Effector CD8-positive, alpha-beta T cell (primary cell): Measurements from ENCODE around the gene MTMR10.

Source experiments
- DNase-seq: peaks from one replicate; lab custom pipeline; 2025; lab: John Stamatoyannopoulos, UW
- total RNA-seq, 4 experiments: gene quantifications; one replicate each; lab custom pipeline; 2026; lab: John Stamatoyannopoulos, UW

Gene MTMR10
- 35.0 to 63.4 (median 54.8) reads per million in 4 experiments for total RNA-seq

- DNase-seq = peak; percentile 46
These were observed at the start of gene MTMR10 for GRCh38 chr15:30991255-30992235. MTMR10 (minus strand) TSS chr15:30991628; CDS start chr15:30991506, 122 bp downstream.

- DNase-seq = no peak
These were observed 49.2 kb upstream of the MTMR10 start for GRCh38 chr15:31040611-31041010.

DNA sequence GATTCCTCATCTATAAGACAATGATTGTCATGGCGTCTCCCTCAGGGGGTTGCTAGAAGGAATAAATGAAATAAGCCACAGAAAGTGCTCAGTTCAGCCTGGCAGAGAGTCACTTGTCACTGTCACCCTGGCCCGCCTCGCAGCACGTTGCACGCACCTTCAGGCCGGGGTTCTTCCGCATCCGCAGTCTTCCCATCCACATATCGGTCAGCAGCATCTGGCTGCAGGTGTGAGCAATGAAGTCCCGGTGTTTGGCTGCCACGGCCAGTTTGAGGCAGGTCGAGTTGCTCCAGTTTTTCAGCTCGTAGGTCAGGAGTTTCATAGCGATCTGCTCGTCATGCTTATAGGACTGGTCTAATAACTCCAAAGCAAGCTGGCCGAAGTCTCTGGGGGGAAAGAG, 48.5 kb upstream of the MTMR10 start:
- no peak for DNase-seq

DNA sequence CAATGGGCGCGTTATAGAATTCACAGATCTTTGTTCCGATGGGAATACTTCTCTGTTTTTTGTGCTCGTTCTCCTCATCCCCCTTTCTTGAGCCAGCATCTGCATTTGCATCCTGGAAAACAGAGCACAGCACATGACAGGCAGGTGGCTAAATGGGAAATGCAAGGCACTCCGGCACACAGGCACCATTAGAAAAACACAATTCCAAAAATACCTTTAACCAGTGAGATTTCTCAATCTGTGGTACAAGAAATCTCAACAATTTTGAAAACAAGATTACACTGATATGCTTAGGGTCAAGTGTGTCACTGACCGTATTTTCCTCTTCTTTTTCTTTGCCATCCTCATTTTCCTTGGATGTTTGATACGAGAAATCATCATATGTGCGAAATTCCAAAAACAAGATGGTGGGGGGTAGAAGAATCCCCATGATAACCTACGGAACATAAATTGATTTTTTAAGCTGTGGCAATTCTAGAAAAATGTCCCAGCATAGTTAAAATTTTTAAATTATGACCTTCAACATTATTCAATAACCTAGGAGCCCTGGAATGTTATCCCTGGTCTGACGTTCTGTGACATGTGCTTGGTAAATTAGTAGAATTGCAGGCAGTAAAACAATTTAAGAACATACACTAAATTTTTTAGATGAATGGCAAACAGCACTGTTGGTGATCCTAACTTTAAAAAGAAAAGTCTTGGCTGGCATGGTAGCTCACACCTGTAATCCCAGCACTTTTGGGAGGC, 46.5 kb upstream of the MTMR10 start:
- no peak for DNase-seq

DNA sequence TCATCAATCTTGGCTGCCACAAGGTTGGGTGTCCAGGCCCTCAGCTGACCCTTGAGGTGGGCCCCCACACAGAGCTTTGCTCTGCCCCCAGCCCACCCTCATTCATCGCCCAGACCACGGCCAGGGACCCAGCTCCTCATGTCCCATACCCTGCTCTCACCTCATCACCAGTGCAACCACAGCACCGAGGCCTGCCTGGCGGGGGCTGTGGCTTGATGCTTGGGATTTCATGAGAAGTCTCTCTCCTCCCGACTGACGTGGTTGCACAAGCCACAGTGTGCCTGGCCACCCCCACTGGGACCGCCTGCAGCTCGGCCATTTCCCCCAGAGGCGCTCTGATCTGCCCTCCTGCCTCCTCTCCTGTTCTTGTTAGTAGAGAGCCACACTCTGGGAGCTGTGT, 45.4 kb upstream of the MTMR10 start:
- DNase-seq = no peak

DNA sequence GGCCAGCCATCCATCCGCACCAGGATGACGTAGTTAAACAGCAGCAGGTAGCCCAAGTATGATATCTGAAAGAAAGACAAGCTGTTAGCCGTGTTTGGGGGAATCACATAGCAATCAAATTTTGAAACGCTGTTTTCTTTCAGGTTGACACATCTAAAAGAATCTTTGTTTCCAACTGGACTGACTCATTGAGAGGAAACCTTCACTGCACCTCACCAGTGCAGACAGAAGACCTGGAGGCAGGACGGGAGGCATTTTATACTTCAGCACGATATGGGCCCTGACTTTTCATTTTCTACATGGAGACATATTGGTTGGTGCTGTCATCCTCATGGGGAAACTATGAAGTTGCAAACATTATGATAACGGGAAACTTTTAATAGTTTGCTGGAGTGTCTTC, 44.2 kb upstream of the MTMR10 start:
- no peak for DNase-seq

DNA sequence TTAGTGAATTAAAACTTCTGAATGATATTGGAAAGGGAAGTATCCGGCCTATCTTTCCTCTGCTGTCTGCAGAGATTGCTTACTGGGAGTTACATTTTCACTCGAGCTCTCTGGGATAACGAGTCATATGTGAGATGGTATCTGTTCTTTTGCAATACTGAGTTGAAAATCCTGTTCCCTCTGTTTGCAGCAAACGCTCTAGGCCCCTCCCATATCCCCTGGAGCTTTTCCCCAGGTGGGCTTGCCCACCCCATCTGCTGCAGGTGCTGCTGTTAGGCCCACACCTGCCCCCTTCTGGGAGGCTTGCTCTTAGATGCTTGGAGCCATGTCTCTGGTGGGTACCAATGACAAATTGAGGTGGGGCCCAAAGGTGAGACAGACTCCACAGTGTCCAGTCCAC, 42.7 kb upstream of the MTMR10 start:
- no peak for DNase-seq

DNA sequence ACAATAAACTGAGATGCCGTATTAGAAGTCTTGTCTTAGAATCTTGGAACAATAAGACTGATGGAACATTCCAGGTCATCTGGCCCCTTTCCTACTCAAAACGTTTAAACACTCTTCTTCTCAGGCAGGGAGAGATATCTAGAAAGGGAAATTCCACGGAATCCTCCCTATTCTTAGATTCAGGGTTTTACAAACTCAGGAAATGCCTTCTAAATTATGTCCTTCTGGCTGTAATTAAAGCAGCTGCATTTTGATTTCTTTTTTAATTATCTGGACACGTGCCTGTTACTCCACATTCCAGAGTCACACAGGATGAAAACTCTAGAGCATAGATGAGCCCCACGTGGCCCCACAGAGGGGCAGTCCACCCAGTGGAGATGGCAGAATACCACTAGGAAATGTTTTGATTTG, 41.5 kb upstream of the MTMR10 start:
- DNase-seq = no peak

GRCh38 chr15:31031471-31032067, 40.1 kb upstream of the MTMR10 start:
- no peak for DNase-seq

- no peak for DNase-seq
These were observed 36.6 kb upstream of the MTMR10 start for GRCh38 chr15:31027910-31028578.

- DNase-seq = no peak
These were observed 34.6 kb upstream of the MTMR10 start for GRCh38 chr15:31025996-31026395.

- no peak for DNase-seq
These were observed 33.6 kb upstream of the MTMR10 start for GRCh38 chr15:31024979-31025378.

DNA sequence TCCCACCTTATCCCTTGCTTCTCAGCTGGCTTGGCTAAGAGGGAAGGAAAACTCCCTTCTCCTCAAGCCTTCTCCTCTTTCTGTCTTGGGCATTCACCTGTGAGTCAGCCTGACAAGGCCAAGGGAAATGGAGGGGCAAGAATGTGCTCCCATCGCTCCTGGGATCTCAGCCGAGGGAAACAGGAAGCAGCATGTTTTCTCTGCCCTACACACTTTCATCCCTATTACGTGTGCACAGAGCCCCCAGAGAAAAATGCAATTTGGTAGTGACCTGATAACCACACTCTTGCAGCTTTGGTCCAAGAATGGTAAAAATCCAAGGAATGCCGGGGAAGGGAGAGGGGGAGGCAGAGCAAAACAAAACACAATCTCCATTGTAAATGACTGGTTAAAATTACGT, 32.9 kb upstream of the MTMR10 start:
- DNase-seq = no peak

DNA sequence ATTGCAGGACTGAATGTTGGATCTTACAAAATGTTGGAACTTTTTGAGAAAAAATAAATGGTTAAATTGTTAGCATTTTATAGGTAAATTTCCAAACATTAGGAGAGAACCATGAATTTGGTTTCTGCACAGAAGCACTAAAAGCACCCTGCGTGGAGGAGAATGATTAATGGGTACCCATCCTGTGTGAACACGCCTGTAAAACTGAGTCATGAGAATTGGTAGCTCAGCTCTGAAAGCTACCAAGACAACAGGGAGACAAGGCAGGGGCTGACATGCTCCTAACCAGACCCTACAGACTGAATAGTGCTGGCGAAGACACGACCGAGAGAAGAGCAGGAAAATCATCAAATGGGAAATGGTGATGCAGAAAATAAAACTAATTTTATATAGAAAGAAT, 32.4 kb upstream of the MTMR10 start:
- DNase-seq = no peak

- DNase-seq = no peak
These were observed 29.7 kb upstream of the MTMR10 start for GRCh38 chr15:31021067-31021665.

- no peak for DNase-seq
These were observed 29.1 kb upstream of the MTMR10 start for GRCh38 chr15:31020542-31020941.

GRCh38 chr15:31019986-31020385, 28.6 kb upstream of the MTMR10 start:
- DNase-seq = no peak

DNA sequence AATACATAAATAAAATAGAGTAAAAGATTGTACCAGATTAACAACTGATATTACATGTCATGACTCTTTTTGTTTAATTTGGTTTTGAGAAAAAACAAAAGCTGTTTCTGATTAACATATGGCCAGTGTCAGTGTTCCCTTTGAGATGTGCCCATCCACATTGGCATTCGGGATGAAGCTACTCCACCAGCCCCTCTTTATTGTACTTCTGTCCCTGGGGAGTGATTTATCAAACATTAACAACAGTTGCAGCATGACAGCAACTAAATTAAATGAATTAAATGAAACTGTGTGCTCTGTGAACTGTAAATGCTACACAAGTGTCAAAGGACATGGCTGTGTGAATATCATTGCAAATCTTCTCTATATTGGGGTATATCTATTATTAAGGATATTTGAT, 25.9 kb upstream of the MTMR10 start:
- no peak for DNase-seq

- DNase-seq = no peak
These were observed 25.1 kb upstream of the MTMR10 start for GRCh38 chr15:31016446-31016915.

GRCh38 chr15:31014608-31014925, 23.1 kb upstream of the MTMR10 start:
- DNase-seq = no peak

GRCh38 chr15:31013863-31014607, 22.6 kb upstream of the MTMR10 start:
- DNase-seq = no peak
